Heart right ventricle (tissue), 16 donors: Measurements from ENCODE around the gene ANKRD52. TPM values are rescaled to one million over a fixed set of nuclear protein-coding genes. Genes with fewer than 3 reads are reported as not detected.

Source experiments
- ATAC-seq, 8 donors: fragments of 200-7000 bp; cut with Tn5 transposase; one replicate each; pipeline ENCODE4 v1.9.1; 2020; ENCODE audit warnings: mild to moderate bottlenecking in 8 of 8, moderate library complexity in 8 of 8, moderate number of reproducible peaks in 1 of 8
- DNase-seq, 2 donors: peaks; one replicate each; pipeline ENCODE4 v3.0.0-alpha.2; 2020
- H3K27ac ChIP-seq, 10 donors: fragments of 200-600 bp; sonication (generic) in 2 of 10; one replicate each; pipeline versions ENCODE4 v1.5.0 to v1.8.0; 2020 to 2022; ENCODE audit warnings: mild to moderate bottlenecking in 3 of 10
- H3K27me3 ChIP-seq, 7 donors: fragments of 200-600 bp; one replicate each; pipeline ENCODE4 v1.8.0; 2021 to 2022; ENCODE audit warnings: mild to moderate bottlenecking in 2 of 7
- H3K36me3 ChIP-seq, 9 donors: fragments of 200-600 bp; sonication (generic) in 1 of 9; one replicate each; pipeline versions ENCODE4 v1.5.0 to v1.8.0; 2020 to 2022; ENCODE audit warnings: mild to moderate bottlenecking in 2 of 9
- H3K4me1 ChIP-seq, 9 donors: fragments of 200-600 bp; sonication (generic) in 1 of 9; one replicate each; pipeline versions ENCODE4 v1.5.0 to v1.8.0; 2020 to 2022; ENCODE audit warnings: mild to moderate bottlenecking in 4 of 9
- H3K4me3 ChIP-seq, 10 donors: fragments of 200-600 bp; sonication (generic) in 2 of 10; one replicate each; pipeline versions ENCODE4 v1.5.0 to v1.8.0; 2020 to 2022; ENCODE audit warnings: mild to moderate bottlenecking in 7 of 10, moderate library complexity in 2 of 10
- H3K9me3 ChIP-seq, 11 donors: fragments of 200-600 bp in 10 of 11; sonication (generic) in 2 of 11; one replicate each; pipeline versions ENCODE4 v1.5.0 to v1.8.0; 2013 to 2022; ENCODE audit warnings: mild to moderate bottlenecking in 2 of 11, control low read depth in 1 of 11, moderate library complexity in 1 of 11
- CTCF ChIP-seq, 9 donors: fragments of 200-600 bp; sonication (generic) in 2 of 9; IDR thresholded peaks; one replicate each; pipeline versions ENCODE4 v1.5.0 to v1.8.0; 2021 to 2022; ENCODE audit warnings: antibody characterized with exemption in 9 of 9, mild to moderate bottlenecking in 5 of 9, moderate library complexity in 1 of 9
- WGBS, 2 donors: extraction: QIAGEN DNeasy Blood & Tissue Kit; methylation state at CpG; one replicate each; pipeline ENCODE4 v1.1.7; 2013; ENCODE audit warnings: inconsistent platforms in 1 of 2; 5-methylcytosine and 5-hydroxymethylcytosine counted together
- intact Hi-C, 10 donors: fragments of 100-400 bp; cut with DNase I; formaldehyde crosslinking; loops; one replicate each; pipeline versions ENCODE4 v1.11.1 to v1.14.2; 2022
- polyA plus RNA-seq, 2 donors: library from polyadenylated mRNA; stranded (reverse); fragments of 200-250 nt; gene quantifications; one replicate each; pipeline ENCODE4 v1.2.3, GENCODE V29; 2013
- total RNA-seq, 10 donors: library from RNA; stranded (reverse); fragmentation: NEBNext Ultra II Directional in 3 of 10; extraction: Animal tissue kit (Norgen Biotek cat#: 25700) in 3 of 10; gene quantifications; one replicate each; pipeline versions ENCODE4 v1.2.1 to v1.2.4, GENCODE V29; 2021 to 2023
- donor health status: Arrhythmogenic right ventricular cardiomyopathy.
- donor health status: ischemic (EF 13 %, LVEDD 7.1; RV severe dilation, severe dysfunction).
- donor health status: healthy with polysubstance abuse.
- donor health status: DM: no; HTN: yes; CAD: no.
- donor health status: DM: no; HTN: no; CAD: no.
- donor health status: ischemic (EF 25% LVEDD 6.9; RV normal size, moderate dysfunction).
- donor health status: ischemic (EF 25% LVEDD 5.7; RV mildly dilated, moderate dysfunction).
- donor health status: healthy.
- donor health status: DM: yes; HTN: yes; CAD: no.
- donor health status: Ischemic cardiomyopathy.
- donor health status: ischemic (EF 35%, LVEDD 5.7; RV mildly dilated, moderate dysfunction).
- donor health status: nonischemic (EF 11% LVEDD 7.7; RV severe dilation, severe dysfunction).
- donor health status: DM: yes; HTN: yes; CAD: no.
- donor health status: PGD.
- donor health status: ischemic (EF 29% LVEDD 5.4; RV normal size, mild dysfunction).
- donor health status: nonischemic (EF 23%, LVEDD 6.1; RV moderate dilation, normal function).

The ANKRD52 gene
- total and polyA plus RNA-seq, 12 donors = 10.2 to 30.9 (median 24.6) TPM

GRCh38 chr12:56304276-56304675, 46.1 kb upstream of the ANKRD52 start:
- no peak for TF ChIP-seq CTCF (IDR thresholded peaks at IDR 0.05)
- Histone ChIP-seq H3K27ac (no peak overlapping the region), H3K4me3 (no peak overlapping the region), H3K27me3 (no peaks in the 10 kb centered on the region), H3K9me3 (no peaks in the 10 kb centered on the region), H3K4me1 (peaks cover 8 to 31% (median 24%) of the 10 kb centered on the region in 9 donors), H3K36me3 (peaks cover 0 to 62% (median 20%) of the 10 kb centered on the region in 9 donors)
- ATAC-seq (no peak), DNase-seq (no peak)
- WGBS, 2 donors = 96 to 99% methylated on average over 3 of the region's 3 CpGs
- intact Hi-C loops = no loop called here

GRCh38 chr12:56300644-56301464, 42.7 kb upstream of the ANKRD52 start:
- ATAC-seq (peak; percentile 3 to 29 (median 18)), DNase-seq (no peak)
- H3K4me3 ChIP-seq = peak overlapping the region; percentile 23 to 99 (median 84)
- no peaks in the 10 kb centered on the region for H3K27me3 ChIP-seq
- no peak for TF ChIP-seq CTCF (IDR thresholded peaks at IDR 0.05)
- intact Hi-C loops = loop anchor here in 2 of 10 donors (2.0 kb wide), 2 partner anchors 16 to 34 kb away; partner anchors contain the start of gene COQ10A (in 2 of the 2)
- H3K9me3 ChIP-seq = no peaks in the 10 kb centered on the region
- WGBS, 2 donors = 23 to 27% methylated on average over 21 of the region's 21 CpGs
- peak overlapping the region; percentile 87 to 100 (median 96) for H3K27ac ChIP-seq
- H3K4me1 ChIP-seq = peaks cover 19 to 66% (median 57%) of the 10 kb centered on the region in 9 donors
- peaks cover 0 to 56% (median 4%) of the 10 kb centered on the region in 9 donors for H3K36me3 ChIP-seq

DNA sequence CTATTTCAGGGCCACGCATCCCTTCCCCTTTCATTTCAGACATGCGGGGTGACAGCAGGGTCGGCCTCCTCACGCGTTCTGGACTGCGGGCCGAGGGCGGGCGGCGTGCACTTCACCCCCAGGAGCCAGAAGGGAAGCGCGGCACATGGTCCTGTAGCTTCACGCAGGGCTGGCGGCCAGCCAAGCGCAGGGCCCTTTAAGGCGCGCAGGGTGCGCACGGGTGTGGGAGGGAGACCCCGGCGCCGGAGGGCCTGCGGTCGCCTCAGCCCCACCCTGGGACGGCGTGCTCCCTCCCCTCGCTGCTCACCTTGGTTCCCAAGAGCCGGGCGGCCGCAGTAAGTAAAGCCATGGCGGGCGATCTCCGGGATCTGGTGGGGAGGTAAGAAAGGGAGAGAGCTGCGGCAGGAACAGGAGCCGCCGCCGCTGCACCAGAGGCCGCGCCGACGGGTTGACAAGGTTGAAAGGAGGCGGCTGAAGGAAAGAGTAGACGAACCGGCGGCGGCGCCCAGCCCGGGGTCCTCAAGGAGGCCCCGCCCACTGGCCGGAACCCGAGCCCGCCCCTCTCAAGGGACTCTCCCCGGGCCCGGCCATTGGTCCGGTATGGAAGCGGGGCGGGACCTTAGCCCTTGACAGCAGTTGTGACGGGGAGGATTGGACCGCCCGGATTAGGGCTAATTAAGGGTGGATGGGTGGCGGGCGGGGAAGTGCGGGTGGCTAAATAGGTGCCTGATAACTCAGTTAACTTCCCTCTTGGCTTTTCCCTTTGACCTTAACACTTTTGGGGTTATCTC, 41.9 kb upstream of the ANKRD52 start, which contains the start of gene CS:
TSS of gene CS (minus strand) at position 478 of the 791 bp plus-strand sequence. CDS start at position 349, 129 bp downstream.
- WGBS, 2 donors = 0% methylated on average over 62 to 63 of the region's 63 CpGs
- ATAC-seq (peak; percentile 97 to 99 (median 98)), DNase-seq (peak; percentile 98 to 99)
- Histone ChIP-seq H3K27ac (peak within 1 kb of the TSS; percentile 87 to 100 (median 96)), H3K36me3 (peaks cover 0 to 56% (median 4%) of the 10 kb centered on the region in 9 donors), H3K4me1 (peaks cover 19 to 72% (median 58%) of the 10 kb centered on the region in 9 donors), H3K4me3 (peak within 1 kb of the TSS; percentile 68 to 99 (median 84)), H3K27me3 (no peaks in the 10 kb centered on the region), H3K9me3 (no peaks in the 10 kb centered on the region)
- intact Hi-C loops = loop anchor here in 2 of 10 donors (2.0 kb wide), 2 partner anchors 17 to 33 kb away; partner anchors contain the start of gene COQ10A (in 2 of the 2)
- TF ChIP-seq CTCF (IDR thresholded peaks at IDR 0.05) = no peak

DNA sequence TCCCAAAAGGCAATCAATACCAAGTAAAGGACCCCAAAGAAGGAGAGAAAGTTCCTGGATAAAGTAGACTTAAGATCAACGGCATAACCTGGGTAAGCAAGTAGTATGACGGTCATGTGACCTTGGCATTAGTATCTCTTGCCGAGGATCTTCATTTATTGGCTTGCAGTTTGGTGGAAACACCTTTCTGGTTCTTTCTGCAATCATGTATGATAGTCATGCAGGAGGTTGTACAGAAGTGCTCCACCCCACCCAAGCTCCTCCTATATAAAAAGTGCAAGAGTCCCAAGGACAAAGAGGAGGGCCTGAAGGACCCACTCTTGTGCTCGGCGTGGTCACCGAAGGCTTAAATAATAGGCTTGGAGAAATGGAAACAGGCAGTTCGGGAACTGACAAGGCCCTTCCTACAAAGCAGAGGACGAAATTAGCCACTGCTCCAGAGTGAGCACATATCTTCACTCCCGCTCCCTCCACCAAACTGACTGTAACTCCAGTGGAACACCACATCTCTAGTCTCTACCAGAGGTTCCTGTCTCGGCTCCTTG, 41.2 kb upstream of the ANKRD52 start:
- ATAC-seq = peak in 7 of 8 donors; percentile 2 to 23 (median 3)

More for the DNA sequence above, 41.2 kb upstream of the ANKRD52 start:
- Histone ChIP-seq H3K4me3 (peak overlapping the region; percentile 68 to 99 (median 84)), H3K9me3 (no peaks in the 10 kb centered on the region), H3K27ac (peak overlapping the region; percentile 87 to 100 (median 96)), H3K27me3 (no peaks in the 10 kb centered on the region), H3K36me3 (peaks cover 0 to 54% (median 4%) of the 10 kb centered on the region in 9 donors), H3K4me1 (peaks cover 19 to 79% (median 62%) of the 10 kb centered on the region in 9 donors)
- intact Hi-C loops = no loop called here
- TF ChIP-seq CTCF (IDR thresholded peaks at IDR 0.05) = no peak
- 1 to 2% methylated on average over 10 of the region's 10 CpGs for WGBS, 2 donors
- no peak for DNase-seq
